K562 (cell line): ENCODE results near the gene EFCC1.

Experiments
- GATA2 ChIP-seq: sonication (generic); formaldehyde crosslinking; IDR thresholded peaks from 2 replicates; pipeline ENCODE4 v1.4.0; 2020; ENCODE audit warnings: mild to moderate bottlenecking, missing genetic modification reagents
- POLR2A ChIP-seq: fragments of 450-650 bp; conservative IDR thresholded peaks from 2 replicates; pipeline ENCODE4 v1.6.1; 2016
- POLR2G ChIP-seq: fragments of 200-400 bp; formaldehyde crosslinking; IDR thresholded peaks from 2 replicates; pipeline ENCODE4 v1.6.1; 2017; ENCODE audit warnings: low read depth, mild to moderate bottlenecking, antibody characterized with exemption, low read length, moderate library complexity
- TF ChIP-seq, protein P1 (sequence below), 2 experiments: fragments of 450-650 bp; formaldehyde crosslinking in 1 of 2; IDR thresholded peaks; 2 replicates each; pipeline versions ENCODE4 v1.4.0 to v1.6.1; 2014 to 2020; ENCODE audit warnings: mild to moderate bottlenecking in 2 of 2, borderline replicate concordance in 1 of 2, low read depth in 1 of 2

- TF ChIP-seq POLR2G (no peak), GATA2 (CRISPR knock-in tag) (no peak), POLR2A (no peak)
- TF ChIP-seq, protein P1, sequence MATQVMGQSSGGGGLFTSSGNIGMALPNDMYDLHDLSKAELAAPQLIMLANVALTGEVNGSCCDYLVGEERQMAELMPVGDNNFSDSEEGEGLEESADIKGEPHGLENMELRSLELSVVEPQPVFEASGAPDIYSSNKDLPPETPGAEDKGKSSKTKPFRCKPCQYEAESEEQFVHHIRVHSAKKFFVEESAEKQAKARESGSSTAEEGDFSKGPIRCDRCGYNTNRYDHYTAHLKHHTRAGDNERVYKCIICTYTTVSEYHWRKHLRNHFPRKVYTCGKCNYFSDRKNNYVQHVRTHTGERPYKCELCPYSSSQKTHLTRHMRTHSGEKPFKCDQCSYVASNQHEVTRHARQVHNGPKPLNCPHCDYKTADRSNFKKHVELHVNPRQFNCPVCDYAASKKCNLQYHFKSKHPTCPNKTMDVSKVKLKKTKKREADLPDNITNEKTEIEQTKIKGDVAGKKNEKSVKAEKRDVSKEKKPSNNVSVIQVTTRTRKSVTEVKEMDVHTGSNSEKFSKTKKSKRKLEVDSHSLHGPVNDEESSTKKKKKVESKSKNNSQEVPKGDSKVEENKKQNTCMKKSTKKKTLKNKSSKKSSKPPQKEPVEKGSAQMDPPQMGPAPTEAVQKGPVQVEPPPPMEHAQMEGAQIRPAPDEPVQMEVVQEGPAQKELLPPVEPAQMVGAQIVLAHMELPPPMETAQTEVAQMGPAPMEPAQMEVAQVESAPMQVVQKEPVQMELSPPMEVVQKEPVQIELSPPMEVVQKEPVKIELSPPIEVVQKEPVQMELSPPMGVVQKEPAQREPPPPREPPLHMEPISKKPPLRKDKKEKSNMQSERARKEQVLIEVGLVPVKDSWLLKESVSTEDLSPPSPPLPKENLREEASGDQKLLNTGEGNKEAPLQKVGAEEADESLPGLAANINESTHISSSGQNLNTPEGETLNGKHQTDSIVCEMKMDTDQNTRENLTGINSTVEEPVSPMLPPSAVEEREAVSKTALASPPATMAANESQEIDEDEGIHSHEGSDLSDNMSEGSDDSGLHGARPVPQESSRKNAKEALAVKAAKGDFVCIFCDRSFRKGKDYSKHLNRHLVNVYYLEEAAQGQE (IDR thresholded peaks at IDR 0.05; ENCODE audit: borderline replicate concordance) = no peak
- TF ChIP-seq, protein P1 (CRISPR knock-in tag; IDR thresholded peaks at IDR 0.05; ENCODE audit: low read depth) = no peak
These were observed 7.5 kb upstream of the EFCC1 start, which contains the start of gene CFAP92 for GRCh38 chr3:128993461-128994172.
